Measurements from ENCODE around the gene UQCRHL.
A peak's percentile ranks its signal among the peaks of the same experiment; 100 is the strongest.

The UQCRHL gene

GRCh38 chr1:15843826-15844572, 36.5 kb upstream of the UQCRHL start:
- peak overlapping the region; percentile 11; the same call in 1 of the 2 replicates for H3K4me3 ChIP-seq (ENCODE audit: low read depth, low read length)
- H3K4me1 ChIP-seq (ENCODE audit: control insufficient read depth, insufficient read depth, low read length) = peaks cover 6% of the 10 kb centered on the region; the same call in 1 of the 2 replicates
- CTCF ChIA-PET = interaction anchor here (0.6 to 2.6 kb wide), 5 partner anchors 21 to 151 kb away, joined by 4 to 13 read pairs (median 4); no protein-coding TSS in a partner anchor

DNA sequence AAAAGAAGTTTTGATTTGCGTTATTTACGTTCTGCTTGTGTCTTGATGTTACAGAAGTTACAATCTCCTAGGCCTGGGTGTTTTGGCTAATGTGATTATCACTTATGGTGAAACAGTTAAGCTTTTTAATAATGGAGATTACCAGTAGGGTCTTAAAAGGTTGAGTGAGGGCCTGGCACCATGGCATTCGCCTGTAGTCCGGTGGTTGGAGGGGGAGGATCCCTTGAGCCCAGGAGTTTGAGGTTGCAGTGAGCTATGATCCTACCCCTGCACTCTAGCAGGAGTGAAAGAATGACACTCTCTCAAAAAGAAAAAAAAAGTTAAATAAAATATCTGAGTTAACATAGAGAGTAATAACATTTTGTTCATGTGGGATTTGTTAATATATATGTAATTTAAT, 31.3 kb upstream of the UQCRHL start:
- no peak overlapping the region for H3K27ac ChIP-seq (ENCODE audit: extremely low read depth, low read depth, low read length)
- H3K4me1 ChIP-seq (ENCODE audit: control insufficient read depth, insufficient read depth, low read length) = 0 out of 2 replicates have a peak, but pooled peaks cover 3% of the 10 kb centered on the region
- CTCF ChIA-PET = interaction anchor here (0.6 to 2.1 kb wide), 4 partner anchors 10 to 37 kb away, joined by 3 to 5 read pairs (median 4); no protein-coding TSS in a partner anchor
- POLR2A ChIA-PET = interaction anchor here (0.9 to 3.6 kb wide), 3 partner anchors 9 to 23 kb away, joined by 3 to 27 read pairs (median 4); partner anchors contain the start of gene SPEN
- H3K36me3 ChIP-seq (ENCODE audit: control insufficient read depth in 2 of 2, insufficient read depth in 1 of 2, low read length in 2 of 2) = no peaks in the 10 kb centered on the region; a peak in 1 of 3 replicates
- no peak overlapping the region for H3K4me3 ChIP-seq (ENCODE audit: low read depth, low read length)
- TF ChIP-seq ZBTB8A (tag by site-specific recombination; IDR thresholded peaks at IDR 0.05) (no peak), ZNF600 (tag by site-specific recombination; IDR thresholded peaks at IDR 0.05) (0 out of 2 replicates have a peak, but pooled peaks have one; percentile 19), ZNF555 (tag by site-specific recombination; conservative IDR thresholded peaks at IDR 0.05) (no peak), ZNF214 (tag by site-specific recombination; IDR thresholded peaks at IDR 0.05; ENCODE audit: borderline replicate concordance) (no peak), ZNF561 (tag by site-specific recombination; IDR thresholded peaks at IDR 0.05; ENCODE audit: borderline replicate concordance) (no peak)
- TF ChIP-seq, protein P1, sequence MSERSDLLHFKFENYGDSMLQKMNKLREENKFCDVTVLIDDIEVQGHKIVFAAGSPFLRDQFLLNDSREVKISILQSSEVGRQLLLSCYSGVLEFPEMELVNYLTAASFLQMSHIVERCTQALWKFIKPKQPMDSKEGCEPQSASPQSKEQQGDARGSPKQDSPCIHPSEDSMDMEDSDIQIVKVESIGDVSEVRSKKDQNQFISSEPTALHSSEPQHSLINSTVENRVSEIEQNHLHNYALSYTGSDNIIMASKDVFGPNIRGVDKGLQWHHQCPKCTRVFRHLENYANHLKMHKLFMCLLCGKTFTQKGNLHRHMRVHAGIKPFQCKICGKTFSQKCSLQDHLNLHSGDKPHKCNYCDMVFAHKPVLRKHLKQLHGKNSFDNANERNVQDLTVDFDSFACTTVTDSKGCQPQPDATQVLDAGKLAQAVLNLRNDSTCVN (tag by site-specific recombination; optimal IDR thresholded peaks at IDR 0.05) = no peak
- H3K9me3 ChIP-seq (ENCODE audit: control insufficient read depth, insufficient read depth, low read depth, low read length) = no peaks in the 10 kb centered on the region

More at GRCh38 chr1:15843826-15844572, 36.5 kb upstream of the UQCRHL start:
- peak overlapping the region; percentile 29; the same call in 1 of the 2 replicates for H3K27ac ChIP-seq (ENCODE audit: extremely low read depth, low read depth, low read length)
- POLR2A ChIA-PET = interaction anchor here (0.8 to 2.0 kb wide), 7 partner anchors 8 to 49 kb away, joined by 3 to 15 read pairs (median 4); no protein-coding TSS in a partner anchor
- peaks cover 0 to 7% of the 10 kb centered on the region in 2 experiments; a peak in 2 of 3 replicates for H3K36me3 ChIP-seq (ENCODE audit: control insufficient read depth in 2 of 2, insufficient read depth in 1 of 2, low read length in 2 of 2)
- TF ChIP-seq ZBTB17 (tag by site-specific recombination; IDR thresholded peaks at IDR 0.05) (peak; percentile 85), HOXD13 (CRISPR knock-in tag; IDR thresholded peaks at IDR 0.05; ENCODE audit: borderline replicate concordance) (no peak), ZSCAN16 (tag by site-specific recombination; IDR thresholded peaks at IDR 0.05) (peak; percentile 85), TRIM28 (IDR thresholded peaks at IDR 0.05; ENCODE audit: borderline replicate concordance, low read length) (peak; percentile 17; the same call in 1 of the 2 replicates), ZNF660 (tag by site-specific recombination; IDR thresholded peaks at IDR 0.05) (0 out of 2 replicates have a peak, but pooled peaks have one; percentile 30), ZBTB44 (tag by site-specific recombination; IDR thresholded peaks at IDR 0.05) (peak; percentile 99), ZNF654 (tag by site-specific recombination; IDR thresholded peaks at IDR 0.05; ENCODE audit: low read depth) (no peak), ZXDB (tag by site-specific recombination; IDR thresholded peaks at IDR 0.05) (peak; percentile 29; the same call in 1 of the 2 replicates), OSR2 (tag by site-specific recombination; IDR thresholded peaks at IDR 0.05) (peak; percentile 27; the same call in 1 of the 2 replicates), ZNF175 (tag by site-specific recombination; IDR thresholded peaks at IDR 0.05) (no peak), ZNF558 (tag by site-specific recombination; IDR thresholded peaks at IDR 0.05) (no peak), PRDM6 (tag by site-specific recombination; IDR thresholded peaks at IDR 0.05) (peak; percentile 97), SP3 (tag by site-specific recombination; IDR thresholded peaks at IDR 0.05) (no peak), ZNF664 (tag by site-specific recombination; IDR thresholded peaks at IDR 0.05) (peak; percentile 58; the same call in 1 of the 2 replicates), ZNF37A (tag by site-specific recombination; IDR thresholded peaks at IDR 0.05) (no peak)
- TF ChIP-seq, protein P2, sequence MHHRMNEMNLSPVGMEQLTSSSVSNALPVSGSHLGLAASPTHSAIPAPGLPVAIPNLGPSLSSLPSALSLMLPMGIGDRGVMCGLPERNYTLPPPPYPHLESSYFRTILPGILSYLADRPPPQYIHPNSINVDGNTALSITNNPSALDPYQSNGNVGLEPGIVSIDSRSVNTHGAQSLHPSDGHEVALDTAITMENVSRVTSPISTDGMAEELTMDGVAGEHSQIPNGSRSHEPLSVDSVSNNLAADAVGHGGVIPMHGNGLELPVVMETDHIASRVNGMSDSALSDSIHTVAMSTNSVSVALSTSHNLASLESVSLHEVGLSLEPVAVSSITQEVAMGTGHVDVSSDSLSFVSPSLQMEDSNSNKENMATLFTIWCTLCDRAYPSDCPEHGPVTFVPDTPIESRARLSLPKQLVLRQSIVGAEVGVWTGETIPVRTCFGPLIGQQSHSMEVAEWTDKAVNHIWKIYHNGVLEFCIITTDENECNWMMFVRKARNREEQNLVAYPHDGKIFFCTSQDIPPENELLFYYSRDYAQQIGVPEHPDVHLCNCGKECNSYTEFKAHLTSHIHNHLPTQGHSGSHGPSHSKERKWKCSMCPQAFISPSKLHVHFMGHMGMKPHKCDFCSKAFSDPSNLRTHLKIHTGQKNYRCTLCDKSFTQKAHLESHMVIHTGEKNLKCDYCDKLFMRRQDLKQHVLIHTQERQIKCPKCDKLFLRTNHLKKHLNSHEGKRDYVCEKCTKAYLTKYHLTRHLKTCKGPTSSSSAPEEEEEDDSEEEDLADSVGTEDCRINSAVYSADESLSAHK (tag by site-specific recombination; IDR thresholded peaks at IDR 0.05) = peak; percentile 82
- H3K9me3 ChIP-seq (ENCODE audit: control insufficient read depth, insufficient read depth, low read depth, low read length) = no peaks in the 10 kb centered on the region

Measured in HEK293 (cell line).